Measurements from ENCODE around the gene PGP. TPM values are rescaled to one million over a fixed set of nuclear protein-coding genes. Genes with fewer than 3 reads are reported as not detected.

PGP gene
- total RNA-seq, 1 donor from 2014 or later = 31.5 TPM

GRCh38 chr16:2175454-2175853, 39.2 kb downstream of the PGP start:
- no peak for DNase-seq (ENCODE audit: low spot score)
- Mint-ChIP-seq H3K9me3 (ENCODE audit: unreplicated experiment) (no peaks in the 10 kb centered on the region), H3K27me3 (ENCODE audit: unreplicated experiment) (peaks cover 8% of the 10 kb centered on the region), H3K36me3 (ENCODE audit: low read depth, unreplicated experiment) (peaks cover 14% of the 10 kb centered on the region), H3K27ac (ENCODE audit: unreplicated experiment) (no peak overlapping the region), H3K4me1 (ENCODE audit: unreplicated experiment) (peaks cover 7% of the 10 kb centered on the region), H3K4me3 (ENCODE audit: unreplicated experiment) (no peak overlapping the region)
- no peak for TF ChIP-seq CTCF (IDR thresholded peaks at IDR 0.05; ENCODE audit: unreplicated experiment)

GRCh38 chr16:2174396-2175131, 40.1 kb downstream of the PGP start:
- TF ChIP-seq CTCF (IDR thresholded peaks at IDR 0.05; ENCODE audit: unreplicated experiment) = no peak
- no peak overlapping the region for H3K4me3 Mint-ChIP-seq (ENCODE audit: unreplicated experiment)
- H3K9me3 Mint-ChIP-seq (ENCODE audit: unreplicated experiment) = no peaks in the 10 kb centered on the region
- H3K36me3 Mint-ChIP-seq (ENCODE audit: low read depth, unreplicated experiment) = peaks cover 14% of the 10 kb centered on the region
- no peak overlapping the region for H3K27ac Mint-ChIP-seq (ENCODE audit: unreplicated experiment)
- H3K4me1 Mint-ChIP-seq (ENCODE audit: unreplicated experiment) = peaks cover 9% of the 10 kb centered on the region
- peaks cover 8% of the 10 kb centered on the region for H3K27me3 Mint-ChIP-seq (ENCODE audit: unreplicated experiment)
- DNase-seq (ENCODE audit: low spot score) = no peak

GRCh38 chr16:2173916-2174315, 40.7 kb downstream of the PGP start:
- Mint-ChIP-seq H3K9me3 (ENCODE audit: unreplicated experiment) (no peaks in the 10 kb centered on the region), H3K36me3 (ENCODE audit: low read depth, unreplicated experiment) (peaks cover 14% of the 10 kb centered on the region), H3K4me1 (ENCODE audit: unreplicated experiment) (peaks cover 15% of the 10 kb centered on the region), H3K27me3 (ENCODE audit: unreplicated experiment) (peaks cover 8% of the 10 kb centered on the region), H3K27ac (ENCODE audit: unreplicated experiment) (peak overlapping the region; percentile 67), H3K4me3 (ENCODE audit: unreplicated experiment) (no peak overlapping the region)
- TF ChIP-seq CTCF (IDR thresholded peaks at IDR 0.05; ENCODE audit: unreplicated experiment) = no peak
- DNase-seq (ENCODE audit: low spot score) = no peak

- H3K36me3 Mint-ChIP-seq (ENCODE audit: low read depth, unreplicated experiment) = peaks cover 14% of the 10 kb centered on the region
Measured at GRCh38 chr16:2173366-2173765, 41.3 kb downstream of the PGP start.

More at GRCh38 chr16:2173366-2173765, 41.3 kb downstream of the PGP start:
- peak overlapping the region; percentile 52 for H3K27ac Mint-ChIP-seq (ENCODE audit: unreplicated experiment)
- H3K27me3 Mint-ChIP-seq (ENCODE audit: unreplicated experiment) = peaks cover 7% of the 10 kb centered on the region
- DNase-seq (ENCODE audit: low spot score) = no peak
- peaks cover 17% of the 10 kb centered on the region for H3K4me1 Mint-ChIP-seq (ENCODE audit: unreplicated experiment)
- H3K9me3 Mint-ChIP-seq (ENCODE audit: unreplicated experiment) = no peaks in the 10 kb centered on the region
- H3K4me3 Mint-ChIP-seq (ENCODE audit: unreplicated experiment) = peak overlapping the region; percentile 65
- TF ChIP-seq CTCF (IDR thresholded peaks at IDR 0.05; ENCODE audit: unreplicated experiment) = no peak

All from endothelial cell (in vitro differentiated cells).